DOHH2 (cell line): ENCODE data around the gene GYG1.

Experiments
- H3F3A ChIP-seq: fragments of 200-600 bp; sonication (generic), shearing (Covaris generic); 2 replicates; pipeline ENCODE4 v1.6.0; 2016; ENCODE audit warnings: antibody characterized with exemption, mild to moderate bottlenecking; ENCODE audit not compliant: control insufficient read depth, insufficient read depth
- H3K27ac ChIP-seq: fragments of 200-600 bp; sonication (generic); 2 replicates; pipeline ENCODE4 v1.5.1; 2014; ENCODE audit warnings: low read depth, mild to moderate bottlenecking, low read length, moderate library complexity
- H3K27me3 ChIP-seq: fragments of 200-600 bp; sonication (generic); 2 replicates; pipeline ENCODE4 v1.6.1; 2014; ENCODE audit warnings: mild to moderate bottlenecking, low read length, mixed read lengths; ENCODE audit not compliant: control insufficient read depth
- H3K36me3 ChIP-seq: fragments of 200-600 bp; sonication (generic); 2 replicates; pipeline ENCODE4 v1.6.1; 2014; ENCODE audit warnings: mild to moderate bottlenecking, low read length, moderate library complexity, mixed read lengths; ENCODE audit not compliant: control insufficient read depth
- H3K4me1 ChIP-seq: fragments of 200-600 bp; sonication (generic); 2 replicates; pipeline ENCODE4 v1.6.1; 2014; ENCODE audit warnings: mild to moderate bottlenecking, low read length, mixed read lengths; ENCODE audit not compliant: control insufficient read depth
- H3K4me2 ChIP-seq: fragments of 200-600 bp; sonication (generic); 2 replicates; pipeline ENCODE4 v1.6.0; 2014; ENCODE audit warnings: mild to moderate bottlenecking, low read length, moderate library complexity
- H3K4me3 ChIP-seq: fragments of 200-600 bp; sonication (generic); 2 replicates; pipeline ENCODE4 v1.5.1; 2014; ENCODE audit warnings: mild to moderate bottlenecking, low read length, mixed read lengths
- H3K79me2 ChIP-seq: fragments of 200-600 bp; sonication (generic); 2 replicates; pipeline ENCODE4 v1.6.1; 2014; ENCODE audit warnings: mild to moderate bottlenecking, low read length, mixed read lengths; ENCODE audit not compliant: control insufficient read depth
- H3K9me2 ChIP-seq: fragments of 200-600 bp; sonication (generic); replicated peaks from 2 replicates; pipeline ENCODE4 v1.6.1; 2014; ENCODE audit warnings: mild to moderate bottlenecking, low read length, mixed read lengths; ENCODE audit not compliant: control insufficient read depth
- H3K9me3 ChIP-seq: fragments of 200-600 bp; sonication (generic); 2 replicates; pipeline ENCODE4 v1.6.1; 2014; ENCODE audit warnings: antibody characterized with exemption, low read length, mixed read lengths; ENCODE audit not compliant: control insufficient read depth, insufficient read depth
- H4K20me1 ChIP-seq: fragments of 200-600 bp; sonication (generic); 2 replicates; pipeline ENCODE4 v1.6.0; 2014; ENCODE audit warnings: low read depth, mild to moderate bottlenecking, antibody characterized with exemption, low read length, moderate library complexity; ENCODE audit not compliant: control insufficient read depth, insufficient read depth
- EZH2phosphoT487 ChIP-seq: fragments of 200-600 bp; sonication (generic); IDR thresholded peaks from 2 replicates; pipeline ENCODE4 v1.6.1; 2017; ENCODE audit warnings: borderline replicate concordance, mild to moderate bottlenecking, antibody characterized with exemption, low read length, moderate library complexity, mixed read lengths
- TF ChIP-seq, protein P1 (sequence below): fragments of 200-600 bp; sonication (generic); IDR thresholded peaks from one replicate; pipeline ENCODE4 v1.5.1; 2014; ENCODE audit warnings: antibody characterized with exemption, mild to moderate bottlenecking, low read depth, low read length; ENCODE audit not compliant: poor library complexity, severe bottlenecking

The GYG1 gene

DNA sequence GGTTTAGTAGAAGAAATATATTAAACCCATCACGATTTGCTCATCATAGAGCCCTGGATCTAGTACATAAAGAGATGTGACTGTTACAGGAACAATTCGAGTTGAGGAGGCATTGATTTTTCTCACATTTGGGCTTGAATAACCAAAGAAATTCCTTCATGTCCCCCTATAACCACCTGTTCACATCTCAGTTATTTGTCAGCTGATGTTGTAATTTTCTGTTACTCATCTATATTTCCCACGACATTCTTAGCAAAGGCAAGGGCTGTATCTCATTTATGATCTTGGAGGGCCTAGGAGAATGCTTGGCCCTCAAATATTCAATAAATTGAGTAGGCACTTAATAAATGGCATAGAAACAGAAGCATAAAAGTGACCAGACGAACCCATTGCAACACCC, 36.4 kb upstream of the GYG1 start:
- H3K4me3 ChIP-seq, result no peak overlapping the region
- H4K20me1 ChIP-seq, result no peaks in the 10 kb centered on the region
- TF ChIP-seq, protein P1, sequence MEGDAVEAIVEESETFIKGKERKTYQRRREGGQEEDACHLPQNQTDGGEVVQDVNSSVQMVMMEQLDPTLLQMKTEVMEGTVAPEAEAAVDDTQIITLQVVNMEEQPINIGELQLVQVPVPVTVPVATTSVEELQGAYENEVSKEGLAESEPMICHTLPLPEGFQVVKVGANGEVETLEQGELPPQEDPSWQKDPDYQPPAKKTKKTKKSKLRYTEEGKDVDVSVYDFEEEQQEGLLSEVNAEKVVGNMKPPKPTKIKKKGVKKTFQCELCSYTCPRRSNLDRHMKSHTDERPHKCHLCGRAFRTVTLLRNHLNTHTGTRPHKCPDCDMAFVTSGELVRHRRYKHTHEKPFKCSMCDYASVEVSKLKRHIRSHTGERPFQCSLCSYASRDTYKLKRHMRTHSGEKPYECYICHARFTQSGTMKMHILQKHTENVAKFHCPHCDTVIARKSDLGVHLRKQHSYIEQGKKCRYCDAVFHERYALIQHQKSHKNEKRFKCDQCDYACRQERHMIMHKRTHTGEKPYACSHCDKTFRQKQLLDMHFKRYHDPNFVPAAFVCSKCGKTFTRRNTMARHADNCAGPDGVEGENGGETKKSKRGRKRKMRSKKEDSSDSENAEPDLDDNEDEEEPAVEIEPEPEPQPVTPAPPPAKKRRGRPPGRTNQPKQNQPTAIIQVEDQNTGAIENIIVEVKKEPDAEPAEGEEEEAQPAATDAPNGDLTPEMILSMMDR, result no peak
- no peak for TF ChIP-seq EZH2phosphoT487
- H3F3A ChIP-seq, result no peaks in the 10 kb centered on the region
- peaks cover 3% of the 10 kb centered on the region; the same call in 1 of the 2 replicates for H3K4me1 ChIP-seq
- H3K79me2 ChIP-seq, result no peaks in the 10 kb centered on the region
- H3K27ac ChIP-seq, result no peak overlapping the region
- H3K27me3 ChIP-seq, result 0 out of 2 replicates have a peak, but pooled peaks cover 4% of the 10 kb centered on the region
- no peaks in the 10 kb centered on the region for H3K9me2 ChIP-seq
- H3K36me3 ChIP-seq, result no peaks in the 10 kb centered on the region
- peak overlapping the region; percentile 18; the same call in 1 of the 2 replicates for H3K4me2 ChIP-seq
- no peaks in the 10 kb centered on the region for H3K9me3 ChIP-seq

DNA sequence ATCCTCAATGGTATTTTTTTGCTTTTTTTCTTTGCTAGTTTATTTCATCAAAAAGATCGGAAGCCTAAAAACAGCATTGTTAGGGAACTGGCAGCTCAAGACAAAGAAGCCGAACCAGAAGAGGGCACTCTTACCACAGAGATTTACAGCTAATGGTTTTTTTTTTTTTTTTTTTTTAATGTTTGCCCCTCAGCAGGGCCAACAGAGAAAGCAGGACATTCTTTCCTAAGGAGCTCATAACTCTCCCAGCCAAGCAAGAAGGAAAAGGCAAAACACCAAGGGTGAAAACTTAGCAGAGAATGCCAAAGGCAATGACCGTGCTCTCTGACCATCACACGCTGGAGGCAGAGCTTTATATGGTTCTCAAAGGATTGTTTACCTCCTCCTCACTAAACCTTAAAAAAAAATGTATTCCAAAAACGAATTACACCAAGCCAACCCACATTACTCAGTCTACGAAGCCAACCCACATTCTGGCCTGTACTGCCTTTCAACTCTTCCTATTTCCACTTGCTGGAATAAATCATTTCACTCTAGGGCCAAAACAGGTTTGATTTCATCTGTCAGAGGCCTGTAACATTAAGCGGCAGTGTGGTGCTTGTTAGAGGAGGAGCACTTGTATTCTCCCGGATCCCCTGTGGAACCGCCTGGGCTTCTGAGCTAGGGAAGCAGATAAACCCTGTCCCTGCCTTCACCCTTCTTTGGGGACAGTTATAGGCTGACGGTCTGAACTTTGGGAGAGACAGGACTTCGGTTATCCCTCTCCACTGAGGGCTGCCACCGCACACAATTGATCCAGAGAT, 35.6 kb upstream of the GYG1 start:
- Histone ChIP-seq H3K79me2 (no peaks in the 10 kb centered on the region), H3K36me3 (no peaks in the 10 kb centered on the region), H3K9me3 (no peaks in the 10 kb centered on the region), H3K27ac (no peak overlapping the region), H3F3A (no peaks in the 10 kb centered on the region), H4K20me1 (no peaks in the 10 kb centered on the region), H3K9me2 (no peaks in the 10 kb centered on the region), H3K27me3 (0 out of 2 replicates have a peak, but pooled peaks cover 4% of the 10 kb centered on the region), H3K4me2 (peak overlapping the region; percentile 18; the same call in 1 of the 2 replicates), H3K4me1 (peaks cover 3% of the 10 kb centered on the region; the same call in 1 of the 2 replicates), H3K4me3 (no peak overlapping the region)
- no peak for TF ChIP-seq EZH2phosphoT487
- TF ChIP-seq, protein P1, result peak; percentile 51

DNA sequence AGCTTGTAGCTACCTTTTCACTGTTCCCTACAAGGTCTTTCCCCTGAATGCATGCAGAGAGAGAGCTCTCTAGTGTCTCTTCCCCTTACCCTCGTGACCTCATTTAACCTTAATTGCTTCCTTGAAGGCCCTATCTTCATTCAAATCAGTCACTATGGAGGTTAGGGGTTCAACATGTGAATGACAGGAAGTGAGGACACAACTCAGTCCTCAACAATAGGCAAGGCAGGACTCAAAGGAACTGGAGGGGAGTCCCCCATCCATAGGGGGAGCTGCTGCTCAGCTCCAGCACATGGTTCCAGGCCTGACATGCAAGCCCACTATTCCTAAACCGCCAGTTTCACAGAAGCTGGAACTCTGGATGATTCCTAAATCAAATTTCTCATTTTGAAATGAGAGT, 33.8 kb upstream of the GYG1 start:
- Histone ChIP-seq H3F3A (no peaks in the 10 kb centered on the region), H4K20me1 (no peaks in the 10 kb centered on the region), H3K36me3 (no peaks in the 10 kb centered on the region), H3K27ac (no peak overlapping the region), H3K9me3 (no peaks in the 10 kb centered on the region), H3K4me2 (no peak overlapping the region), H3K9me2 (no peaks in the 10 kb centered on the region), H3K4me3 (no peak overlapping the region), H3K79me2 (no peaks in the 10 kb centered on the region), H3K4me1 (peaks cover 3% of the 10 kb centered on the region; the same call in 1 of the 2 replicates), H3K27me3 (peaks cover 10% of the 10 kb centered on the region; the same call in 1 of the 2 replicates)
- TF ChIP-seq EZH2phosphoT487, result no peak
- TF ChIP-seq, protein P1, result peak; percentile 49
